ENCODE data around the gene PHTF2. TPM values are rescaled to one million over a fixed set of nuclear protein-coding genes. Genes with fewer than 3 reads are reported as not detected.

Gene PHTF2
- total RNA-seq, 5 donors from 2014 or later (not counting 1 experiment from before 2014, with no cell fraction given) = 19.7 to 35.8 (median 28.0) TPM

- H3K36me3 ChIP-seq (ENCODE audit: control insufficient read depth in 2 of 2, extremely low read depth in 1 of 2, insufficient read depth in 1 of 2, low read length in 1 of 2) = peaks cover 6 to 9% of the 10 kb centered on the region in 2 donors
- POLR2A ChIA-PET = interaction anchor here in 1 of 2 donors (0.6 kb wide), 1 partner anchor 311 kb away, joined by 3 read pairs; no protein-coding TSS in a partner anchor
Measured at GRCh38 chr7:77786018-77786417, 12.6 kb upstream of the PHTF2 start.

GRCh38 chr7:77786741-77787140, 11.8 kb upstream of the PHTF2 start:
- no peaks in the 10 kb centered on the region for H3K9me3 ChIP-seq
- no peaks in the 10 kb centered on the region for H3K27me3 ChIP-seq (replicated peaks in 1 of 2; ENCODE audit: control insufficient read depth in 2 of 2, extremely low read depth in 1 of 2, insufficient read depth in 2 of 2, low read length in 1 of 2)
- DNase-seq (no peak), ATAC-seq (replicated peaks in 1 of 4) (no peak)
- H3K27me3 Mint-ChIP-seq = no peaks in the 10 kb centered on the region
- peaks cover 6 to 9% of the 10 kb centered on the region in 2 donors for H3K36me3 ChIP-seq (ENCODE audit: control insufficient read depth in 2 of 2, extremely low read depth in 1 of 2, insufficient read depth in 1 of 2, low read length in 1 of 2)
- peaks cover 25% of the 10 kb centered on the region for H3K36me3 Mint-ChIP-seq
- H3K27ac ChIP-seq (ENCODE audit: low read length) = no peak overlapping the region
- peak overlapping the region in 1 of 2 donors; percentile 34 for H3K27ac Mint-ChIP-seq
- H3K4me3 ChIP-seq (ENCODE audit: control insufficient read depth in 1 of 2, extremely low read depth in 1 of 2, low read length in 1 of 2) = no peak overlapping the region
- no peak overlapping the region for H3K4me3 Mint-ChIP-seq
- no peaks in the 10 kb centered on the region for H3K9me3 Mint-ChIP-seq
- POLR2A ChIA-PET = no interaction called here
- H3K4me1 ChIP-seq (ENCODE audit: control insufficient read depth in 1 of 2, extremely low read depth in 1 of 2, insufficient read depth in 2 of 2, low read length in 2 of 2) = no peaks in the 10 kb centered on the region
- CTCF ChIA-PET = no interaction called here
- H3K4me1 Mint-ChIP-seq = peaks cover 0 to 5% (median 0%) of the 10 kb centered on the region in 3 donors

More at GRCh38 chr7:77786018-77786417, 12.6 kb upstream of the PHTF2 start:
- peak overlapping the region in 1 of 2 donors; percentile 22 for H3K27ac Mint-ChIP-seq
- no peaks in the 10 kb centered on the region for H3K27me3 ChIP-seq (replicated peaks in 1 of 2; ENCODE audit: control insufficient read depth in 2 of 2, extremely low read depth in 1 of 2, insufficient read depth in 2 of 2, low read length in 1 of 2)
- H3K27ac ChIP-seq (ENCODE audit: low read length) = no peak overlapping the region
- no peaks in the 10 kb centered on the region for H3K4me1 ChIP-seq (ENCODE audit: control insufficient read depth in 1 of 2, extremely low read depth in 1 of 2, insufficient read depth in 2 of 2, low read length in 2 of 2)
- H3K9me3 Mint-ChIP-seq = no peaks in the 10 kb centered on the region
- H3K36me3 Mint-ChIP-seq = peaks cover 28% of the 10 kb centered on the region
- H3K4me3 Mint-ChIP-seq = no peak overlapping the region
- WGBS (ENCODE audit: insufficient coverage) = 100% methylated on average over 1 of the region's 3 CpGs
- DNase-seq (no peak), ATAC-seq (replicated peaks in 1 of 4) (no peak)
- CTCF ChIA-PET = no interaction called here
- no peak overlapping the region for H3K4me3 ChIP-seq (ENCODE audit: control insufficient read depth in 1 of 2, extremely low read depth in 1 of 2, low read length in 1 of 2)
- H3K27me3 Mint-ChIP-seq = no peaks in the 10 kb centered on the region
- no peaks in the 10 kb centered on the region for H3K9me3 ChIP-seq
- H3K4me1 Mint-ChIP-seq = peaks cover 0 to 6% (median 0%) of the 10 kb centered on the region in 3 donors

- no peak overlapping the region for H3K4me3 Mint-ChIP-seq
- H3K27ac Mint-ChIP-seq = peak overlapping the region; percentile 18 to 48
- peaks cover 16% of the 10 kb centered on the region for H3K36me3 Mint-ChIP-seq
- WGBS (ENCODE audit: insufficient coverage) = 100% methylated on average over 1 of the region's 2 CpGs
- ATAC-seq (replicated peaks in 1 of 4) (no peak), DNase-seq (no peak)
- peaks cover 6% of the 10 kb centered on the region in 2 donors for H3K36me3 ChIP-seq (ENCODE audit: control insufficient read depth in 2 of 2, extremely low read depth in 1 of 2, insufficient read depth in 1 of 2, low read length in 1 of 2)
- H3K4me3 ChIP-seq (ENCODE audit: control insufficient read depth in 1 of 2, extremely low read depth in 1 of 2, low read length in 1 of 2) = no peak overlapping the region
- H3K4me1 Mint-ChIP-seq = peaks cover 0 to 6% (median 0%) of the 10 kb centered on the region in 3 donors
- no peaks in the 10 kb centered on the region for H3K4me1 ChIP-seq (ENCODE audit: control insufficient read depth in 1 of 2, extremely low read depth in 1 of 2, insufficient read depth in 2 of 2, low read length in 2 of 2)
- no peaks in the 10 kb centered on the region for H3K27me3 Mint-ChIP-seq
- POLR2A ChIA-PET = no interaction called here
- H3K27ac ChIP-seq (ENCODE audit: low read length) = no peak overlapping the region
- H3K9me3 ChIP-seq = no peaks in the 10 kb centered on the region
- no peaks in the 10 kb centered on the region for H3K27me3 ChIP-seq (replicated peaks in 1 of 2; ENCODE audit: control insufficient read depth in 2 of 2, extremely low read depth in 1 of 2, insufficient read depth in 2 of 2, low read length in 1 of 2)
- CTCF ChIA-PET = no interaction called here
- H3K9me3 Mint-ChIP-seq = no peaks in the 10 kb centered on the region
Measured at GRCh38 chr7:77788327-77788902, 10.2 kb upstream of the PHTF2 start.

GRCh38 chr7:77791336-77791735, 7.2 kb upstream of the PHTF2 start:
- H3K4me3 ChIP-seq (ENCODE audit: control insufficient read depth in 1 of 2, extremely low read depth in 1 of 2, low read length in 1 of 2) = no peak overlapping the region
- Mint-ChIP-seq H3K4me1 (peaks cover 18 to 25% (median 23%) of the 10 kb centered on the region in 3 donors), H3K27me3 (no peaks in the 10 kb centered on the region), H3K27ac (no peak overlapping the region), H3K4me3 (no peak overlapping the region), H3K36me3 (peaks cover 10% of the 10 kb centered on the region), H3K9me3 (no peaks in the 10 kb centered on the region)
- no peaks in the 10 kb centered on the region for H3K9me3 ChIP-seq
- ChIA-PET POLR2A (no interaction called here), CTCF (no interaction called here)
- DNase-seq (no peak), ATAC-seq (replicated peaks in 1 of 4) (no peak)
- H3K4me1 ChIP-seq (ENCODE audit: control insufficient read depth in 1 of 2, extremely low read depth in 1 of 2, insufficient read depth in 2 of 2, low read length in 2 of 2) = peaks cover 0 to 3% of the 10 kb centered on the region in 2 experiments
- no peak overlapping the region for H3K27ac ChIP-seq (ENCODE audit: low read length)
- peaks cover 0 to 6% of the 10 kb centered on the region in 2 donors for H3K36me3 ChIP-seq (ENCODE audit: control insufficient read depth in 2 of 2, extremely low read depth in 1 of 2, insufficient read depth in 1 of 2, low read length in 1 of 2)
- no peaks in the 10 kb centered on the region for H3K27me3 ChIP-seq (replicated peaks in 1 of 2; ENCODE audit: control insufficient read depth in 2 of 2, extremely low read depth in 1 of 2, insufficient read depth in 2 of 2, low read length in 1 of 2)
- WGBS (ENCODE audit: insufficient coverage) = no CpG with 5 or more reads among the region's 6 CpGs

GRCh38 chr7:77791956-77792355, 6.6 kb upstream of the PHTF2 start:
- Histone ChIP-seq H3K4me1 (ENCODE audit: control insufficient read depth in 1 of 2, extremely low read depth in 1 of 2, insufficient read depth in 2 of 2, low read length in 2 of 2) (peaks cover 3 to 9% of the 10 kb centered on the region in 2 experiments), H3K36me3 (ENCODE audit: control insufficient read depth in 2 of 2, extremely low read depth in 1 of 2, insufficient read depth in 1 of 2, low read length in 1 of 2) (peaks cover 0 to 6% of the 10 kb centered on the region in 2 donors), H3K9me3 (no peaks in the 10 kb centered on the region), H3K27me3 (replicated peaks in 1 of 2; ENCODE audit: control insufficient read depth in 2 of 2, extremely low read depth in 1 of 2, insufficient read depth in 2 of 2, low read length in 1 of 2) (no peaks in the 10 kb centered on the region), H3K27ac (ENCODE audit: low read length) (no peak overlapping the region), H3K4me3 (ENCODE audit: control insufficient read depth in 1 of 2, extremely low read depth in 1 of 2, low read length in 1 of 2) (no peak overlapping the region)
- Mint-ChIP-seq H3K4me1 (peaks cover 25 to 31% (median 29%) of the 10 kb centered on the region in 3 donors), H3K4me3 (no peak overlapping the region), H3K27ac (peak overlapping the region in 1 of 2 donors; percentile 22), H3K36me3 (peaks cover 10% of the 10 kb centered on the region), H3K27me3 (no peaks in the 10 kb centered on the region), H3K9me3 (no peaks in the 10 kb centered on the region)
- POLR2A ChIA-PET = no interaction called here
- no CpG with 5 or more reads among the region's 2 CpGs for WGBS (ENCODE audit: insufficient coverage)
- ATAC-seq (replicated peaks in 1 of 4) (no peak), DNase-seq (no peak)
- CTCF ChIA-PET = no interaction called here

GRCh38 chr7:77794000-77794399, 4.6 kb upstream of the PHTF2 start:
- H3K27me3 ChIP-seq (replicated peaks in 1 of 2; ENCODE audit: control insufficient read depth in 2 of 2, extremely low read depth in 1 of 2, insufficient read depth in 2 of 2, low read length in 1 of 2) = no peaks in the 10 kb centered on the region
- 100% methylated on average over 1 of the region's 4 CpGs for WGBS (ENCODE audit: insufficient coverage)
- H3K36me3 ChIP-seq (ENCODE audit: control insufficient read depth in 2 of 2, extremely low read depth in 1 of 2, insufficient read depth in 1 of 2, low read length in 1 of 2) = peaks cover 0 to 6% of the 10 kb centered on the region in 2 donors
- H3K27me3 Mint-ChIP-seq = no peaks in the 10 kb centered on the region
- no peak overlapping the region for H3K27ac ChIP-seq (ENCODE audit: low read length)
- no peaks in the 10 kb centered on the region for H3K9me3 Mint-ChIP-seq
- no peak overlapping the region for H3K4me3 ChIP-seq (ENCODE audit: control insufficient read depth in 1 of 2, extremely low read depth in 1 of 2, low read length in 1 of 2)
- ATAC-seq (replicated peaks in 1 of 4) (no peak), DNase-seq (no peak)
- CTCF ChIA-PET = no interaction called here
- H3K27ac Mint-ChIP-seq = peak overlapping the region in 1 of 2 donors; percentile 8
- POLR2A ChIA-PET = interaction anchor here in 1 of 2 donors (0.7 kb wide), 1 partner anchor 9 kb away, joined by 3 read pairs; no protein-coding TSS in a partner anchor
- peaks cover 7 to 17% of the 10 kb centered on the region in 2 experiments for H3K4me1 ChIP-seq (ENCODE audit: control insufficient read depth in 1 of 2, extremely low read depth in 1 of 2, insufficient read depth in 2 of 2, low read length in 2 of 2)
- peaks cover 37 to 43% (median 39%) of the 10 kb centered on the region in 3 donors for H3K4me1 Mint-ChIP-seq
- peaks cover 10% of the 10 kb centered on the region for H3K36me3 Mint-ChIP-seq
- no peak overlapping the region for H3K4me3 Mint-ChIP-seq
- H3K9me3 ChIP-seq = no peaks in the 10 kb centered on the region
